Esophagus muscularis mucosa (tissue), 4 donors: ENCODE data around the gene UBE4A. TPM values are rescaled to one million over a fixed set of nuclear protein-coding genes. Genes with fewer than 3 reads are reported as not detected.

ENCODE experiments used
- DNase-seq: peaks from one replicate; pipeline ENCODE4 v3.0.0-alpha.2; 2017; ENCODE audit errors: extremely low spot score
- H3K27ac ChIP-seq, 4 donors: fragments of 200-600 bp; sonication (generic); replicated peaks in 1 of 4; 1 replicate in 3 of 4; 2 replicates in 1 of 4; pipeline ENCODE4 v1.5.1; 2016 to 2019; ENCODE audit warnings: mild to moderate bottlenecking in 1 of 4
- H3K27me3 ChIP-seq, 4 donors: fragments of 200-600 bp; sonication (generic); one replicate each; pipeline versions ENCODE4 v1.5.1 to v1.6.0; 2016 to 2019
- H3K36me3 ChIP-seq, 4 donors: fragments of 200-600 bp; sonication (generic); one replicate each; pipeline ENCODE4 v1.5.1; 2016 to 2019
- H3K4me1 ChIP-seq, 4 donors: fragments of 200-600 bp; sonication (generic); one replicate each; pipeline ENCODE4 v1.5.1; 2016 to 2019
- H3K4me3 ChIP-seq, 4 donors: fragments of 200-600 bp; sonication (generic); 1 replicate in 2 of 4; 2 replicates in 2 of 4; pipeline ENCODE4 v1.5.1; 2016 to 2019; ENCODE audit warnings: mild to moderate bottlenecking in 4 of 4, moderate library complexity in 1 of 4
- H3K9me3 ChIP-seq, 4 donors: fragments of 200-600 bp; sonication (generic); 1 replicate in 3 of 4; 2 replicates in 1 of 4; pipeline ENCODE4 v1.5.1; 2016 to 2019
- EP300 ChIP-seq: sonication (generic); formaldehyde crosslinking; IDR thresholded peaks from one replicate; pipeline ENCODE4 v1.6.1; 2017; ENCODE audit warnings: antibody characterized with exemption
- POLR2A ChIP-seq: fragments of 450-650 bp; IDR thresholded peaks from one replicate; pipeline ENCODE4 v1.6.1; 2017; ENCODE audit warnings: antibody characterized with exemption, moderate library complexity, mild to moderate bottlenecking, low read depth
- POLR2AphosphoS5 ChIP-seq, 2 donors: sonication (generic); formaldehyde crosslinking; IDR thresholded peaks; one replicate each; pipeline ENCODE4 v1.6.1; 2017; ENCODE audit warnings: antibody characterized with exemption in 2 of 2
- WGBS: methylation state at CpG from one replicate; pipeline ENCODE4 v1.1.5; 2018; 5-methylcytosine and 5-hydroxymethylcytosine counted together
- intact Hi-C: fragments of 100-400 bp; cut with DNase I; formaldehyde crosslinking; loops from one replicate; pipeline ENCODE4 v1.15.1; 2023
- total RNA-seq, 4 donors: library from RNA; depleted of rRNA; stranded (reverse); fragments of >200 nt; gene quantifications; one replicate each; pipeline versions ENCODE4 v1.1.0 to v1.2.1, GENCODE V29; 2016
- TF ChIP-seq, protein P1 (sequence below), 3 experiments: fragments of 200-600 bp in 2 of 3; fragments of 450-650 bp in 1 of 3; sonication (generic) in 2 of 3; IDR thresholded peaks; one replicate each; pipeline ENCODE4 v1.5.1; 2017 to 2019; ENCODE audit warnings: antibody characterized with exemption in 3 of 3, mild to moderate bottlenecking in 2 of 3, moderate library complexity in 1 of 3

UBE4A gene
- total RNA-seq, 4 donors from 2014 or later = 32.0 to 40.8 (median 36.6) TPM

DNA sequence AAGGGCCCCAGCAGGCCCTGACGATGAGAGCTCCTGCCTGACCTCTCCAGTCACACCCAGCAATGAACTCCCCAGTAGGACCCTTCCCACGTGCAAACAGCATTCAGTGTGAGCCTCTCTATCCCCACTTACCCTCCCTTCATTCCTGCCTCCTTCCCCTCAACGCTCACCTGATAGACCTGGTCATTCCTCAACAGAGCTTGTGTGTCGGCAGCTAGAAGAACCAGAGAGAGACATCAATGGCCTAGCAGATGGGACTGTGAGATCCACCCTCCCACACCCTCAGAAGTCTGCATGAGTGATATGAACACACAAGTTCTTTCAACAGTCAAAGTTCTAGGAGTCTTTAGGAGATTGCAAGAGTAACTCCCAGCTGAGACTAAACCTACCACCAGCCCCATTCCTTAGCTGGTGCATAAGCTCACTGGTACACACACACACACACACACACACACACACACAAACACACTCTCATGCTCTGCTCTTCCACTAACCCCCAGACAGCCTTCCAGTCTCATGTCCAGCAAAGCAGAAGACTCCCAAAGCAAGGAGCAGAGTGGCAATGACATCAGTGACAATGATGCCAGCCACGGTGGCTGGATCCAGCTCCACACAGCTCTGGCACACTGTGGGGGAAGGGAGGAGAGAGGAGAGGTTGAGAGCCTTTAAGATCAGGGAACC is 20.0 kb upstream of the UBE4A start:
- H3K27me3 ChIP-seq = peaks cover 0 to 48% (median 0%) of the 10 kb centered on the region in 4 donors
- 82% methylated on average over 5 of the region's 5 CpGs for WGBS
- TF ChIP-seq EP300 = no peak
- TF ChIP-seq POLR2A = no peak
- TF ChIP-seq, protein P1, sequence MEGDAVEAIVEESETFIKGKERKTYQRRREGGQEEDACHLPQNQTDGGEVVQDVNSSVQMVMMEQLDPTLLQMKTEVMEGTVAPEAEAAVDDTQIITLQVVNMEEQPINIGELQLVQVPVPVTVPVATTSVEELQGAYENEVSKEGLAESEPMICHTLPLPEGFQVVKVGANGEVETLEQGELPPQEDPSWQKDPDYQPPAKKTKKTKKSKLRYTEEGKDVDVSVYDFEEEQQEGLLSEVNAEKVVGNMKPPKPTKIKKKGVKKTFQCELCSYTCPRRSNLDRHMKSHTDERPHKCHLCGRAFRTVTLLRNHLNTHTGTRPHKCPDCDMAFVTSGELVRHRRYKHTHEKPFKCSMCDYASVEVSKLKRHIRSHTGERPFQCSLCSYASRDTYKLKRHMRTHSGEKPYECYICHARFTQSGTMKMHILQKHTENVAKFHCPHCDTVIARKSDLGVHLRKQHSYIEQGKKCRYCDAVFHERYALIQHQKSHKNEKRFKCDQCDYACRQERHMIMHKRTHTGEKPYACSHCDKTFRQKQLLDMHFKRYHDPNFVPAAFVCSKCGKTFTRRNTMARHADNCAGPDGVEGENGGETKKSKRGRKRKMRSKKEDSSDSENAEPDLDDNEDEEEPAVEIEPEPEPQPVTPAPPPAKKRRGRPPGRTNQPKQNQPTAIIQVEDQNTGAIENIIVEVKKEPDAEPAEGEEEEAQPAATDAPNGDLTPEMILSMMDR (IDR thresholded peaks at IDR 0.05) = no peak
- TF ChIP-seq POLR2AphosphoS5 (IDR thresholded peaks at IDR 0.05) = no peak
- no peaks in the 10 kb centered on the region for H3K9me3 ChIP-seq
- no peak overlapping the region for H3K4me3 ChIP-seq
- H3K27ac ChIP-seq = no peak overlapping the region
- intact Hi-C loops = no loop called here
- no peaks in the 10 kb centered on the region for H3K36me3 ChIP-seq
- no peak for DNase-seq
- H3K4me1 ChIP-seq = no peaks in the 10 kb centered on the region

DNA sequence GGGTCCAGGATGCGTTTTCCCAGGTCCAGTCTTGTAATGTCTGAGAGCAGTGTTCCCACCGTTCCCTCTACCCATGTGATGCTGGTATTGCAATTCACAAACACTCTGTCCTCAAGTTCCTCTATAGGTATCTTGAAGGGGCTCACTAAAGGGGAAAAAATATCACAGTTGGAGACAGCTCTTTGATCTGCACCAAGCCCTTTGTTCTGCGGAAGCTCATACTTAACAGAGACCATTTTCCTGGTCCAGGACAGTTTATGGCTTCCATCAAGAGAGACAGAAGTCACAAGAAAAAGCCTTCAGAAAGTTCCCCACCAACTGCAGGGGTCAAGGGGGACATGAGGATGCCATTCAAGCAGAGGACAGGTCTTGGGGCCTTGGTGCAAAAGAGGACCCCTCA is 19.0 kb upstream of the UBE4A start:
- WGBS = 95% methylated on average over 3 of the region's 3 CpGs
- intact Hi-C loops = no loop called here
- TF ChIP-seq, protein P1 (IDR thresholded peaks at IDR 0.05) = no peak
- TF ChIP-seq POLR2A (no peak), EP300 (no peak), POLR2AphosphoS5 (IDR thresholded peaks at IDR 0.05) (no peak)

DNA sequence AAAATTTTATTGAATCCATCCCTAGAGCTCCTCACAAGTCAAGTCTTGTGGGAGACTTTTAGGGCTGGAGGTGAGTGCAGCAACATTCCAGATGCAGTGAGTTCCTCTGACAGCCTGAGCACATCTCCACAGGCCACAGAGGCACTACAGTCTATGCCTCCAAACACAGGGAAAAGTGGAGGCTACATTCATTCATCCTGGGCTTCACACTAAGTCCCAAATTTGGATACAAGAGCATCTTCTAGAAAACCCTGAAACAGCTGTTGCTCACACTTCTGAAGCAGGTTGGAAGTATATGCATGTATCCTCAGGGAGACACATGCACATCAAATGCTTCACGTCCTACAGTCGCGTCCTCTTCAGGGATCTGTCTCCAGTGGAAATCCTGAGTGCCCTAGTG is 18.1 kb upstream of the UBE4A start:
- intact Hi-C loops = no loop called here
- no peak for TF ChIP-seq POLR2A
- TF ChIP-seq EP300 = no peak
- TF ChIP-seq POLR2AphosphoS5 (IDR thresholded peaks at IDR 0.05) = no peak
- TF ChIP-seq, protein P1 (IDR thresholded peaks at IDR 0.05) = no peak
- H3K4me1 ChIP-seq = no peaks in the 10 kb centered on the region
- WGBS = 83% methylated on average over 3 of the region's 3 CpGs
- no peak overlapping the region for H3K4me3 ChIP-seq
- H3K36me3 ChIP-seq = no peaks in the 10 kb centered on the region
- H3K9me3 ChIP-seq = no peaks in the 10 kb centered on the region
- peaks cover 0 to 46% (median 0%) of the 10 kb centered on the region in 4 donors for H3K27me3 ChIP-seq
- DNase-seq = peak; percentile 72
- H3K27ac ChIP-seq = no peak overlapping the region

More for the DNA sequence above, 19.0 kb upstream of the UBE4A start:
- no peak overlapping the region for H3K27ac ChIP-seq
- H3K9me3 ChIP-seq = no peaks in the 10 kb centered on the region
- H3K4me3 ChIP-seq = no peak overlapping the region
- DNase-seq = no peak
- peaks cover 0 to 52% (median 0%) of the 10 kb centered on the region in 4 donors for H3K27me3 ChIP-seq
- no peaks in the 10 kb centered on the region for H3K4me1 ChIP-seq
- H3K36me3 ChIP-seq = no peaks in the 10 kb centered on the region

DNA sequence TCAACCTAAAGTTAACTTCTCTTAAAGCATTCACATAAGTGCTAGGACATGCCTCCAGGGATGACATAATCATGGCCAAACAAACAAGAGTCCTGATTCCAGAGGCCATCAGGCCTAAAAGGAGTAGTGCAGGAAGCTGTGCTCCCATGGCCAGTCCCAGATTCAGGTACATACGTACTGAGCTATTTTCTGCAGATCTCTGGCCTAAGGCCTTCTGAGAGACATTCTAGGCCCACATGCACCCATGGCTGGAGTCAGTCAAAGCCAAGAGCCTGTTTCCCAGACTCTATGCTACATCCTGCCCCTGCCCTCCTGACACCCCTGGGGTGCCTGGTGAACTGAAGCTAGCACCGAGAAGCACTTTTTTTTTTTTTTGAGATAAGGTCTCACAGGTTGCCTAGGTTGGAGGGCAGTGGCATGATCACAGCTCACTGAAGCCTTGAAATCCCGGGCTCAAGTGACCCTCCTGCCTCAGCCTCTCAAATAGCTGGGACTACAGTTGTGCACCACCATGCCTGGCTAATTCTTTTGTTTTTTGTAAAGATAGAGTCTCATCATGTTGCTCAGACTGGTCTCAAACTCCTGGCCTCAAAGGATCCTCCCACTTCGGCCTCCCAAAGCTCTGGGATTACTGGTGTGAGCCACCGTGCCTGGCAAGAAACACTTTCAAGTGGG is 17.4 kb upstream of the UBE4A start:
- Histone ChIP-seq H3K36me3 (no peaks in the 10 kb centered on the region), H3K4me3 (no peak overlapping the region), H3K27me3 (peaks cover 0 to 46% (median 0%) of the 10 kb centered on the region in 4 donors), H3K9me3 (no peaks in the 10 kb centered on the region), H3K27ac (no peak overlapping the region), H3K4me1 (no peaks in the 10 kb centered on the region)
- peak; percentile 60 for DNase-seq
- TF ChIP-seq EP300 = no peak
- WGBS = 87% methylated on average over 4 of the region's 5 CpGs
- intact Hi-C loops = no loop called here

DNA sequence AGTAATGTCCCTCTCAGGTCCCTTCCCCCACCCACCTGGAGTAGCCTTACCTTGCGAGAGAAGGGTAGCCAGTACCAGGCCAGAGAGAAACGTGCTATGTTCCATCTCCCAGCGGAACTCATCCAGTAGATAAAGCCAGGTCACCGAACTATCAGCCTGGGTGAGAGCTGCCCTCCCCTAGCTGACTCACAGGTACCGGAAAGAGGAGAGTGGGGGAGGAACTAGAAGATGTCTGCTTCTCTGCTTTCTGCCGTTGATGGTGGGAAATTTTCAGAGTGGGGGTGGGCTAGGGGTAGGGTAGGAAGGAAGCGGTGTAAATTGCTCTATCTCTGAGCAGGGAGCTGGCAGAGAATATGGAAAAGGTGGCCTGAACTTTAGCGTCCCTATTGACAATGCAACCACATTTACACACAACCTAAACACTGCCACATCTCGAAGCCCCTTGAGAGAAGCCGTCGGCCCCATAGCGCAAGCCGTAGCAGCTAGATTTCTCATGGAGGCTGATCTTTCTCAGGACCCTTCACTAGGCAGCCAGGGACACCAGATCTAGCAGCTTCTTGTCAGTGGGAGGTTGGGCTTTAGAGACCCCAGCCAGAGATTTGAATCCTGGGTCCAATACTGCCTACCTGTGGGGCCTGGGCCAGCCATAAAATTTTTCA is 16.8 kb upstream of the UBE4A start, which contains the start of gene CD3D:
Gene CD3D, minus strand, starts transcription at position 203 of the 659 bp plus-strand sequence. Its CDS starts 98 bp downstream, at position 105.
- TF ChIP-seq POLR2AphosphoS5 (IDR thresholded peaks at IDR 0.05) = no peak
- TF ChIP-seq, protein P1 (IDR thresholded peaks at IDR 0.05) = no peak
- TF ChIP-seq EP300 = no peak
- TF ChIP-seq POLR2A = no peak
- WGBS = 64% methylated on average over 12 of the region's 13 CpGs
- Histone ChIP-seq H3K4me1 (no peaks in the 10 kb centered on the region), H3K27me3 (peaks cover 0 to 43% (median 0%) of the 10 kb centered on the region in 4 donors), H3K36me3 (no peaks in the 10 kb centered on the region), H3K27ac (no peak within 1 kb of the TSS), H3K9me3 (no peaks in the 10 kb centered on the region), H3K4me3 (no peak within 1 kb of the TSS)
- no peak for DNase-seq
- intact Hi-C loops = no loop called here
